Breast epithelium (tissue), 4 donors: ENCODE measurements around the gene CROCC2. TPM values are rescaled to one million over a fixed set of nuclear protein-coding genes. Genes with fewer than 3 reads are reported as not detected.

Experiments used
- DNase-seq, 2 donors: peaks; one replicate each; pipeline ENCODE4 v3.0.0-alpha.2; 2019; ENCODE audit warnings: low spot score in 2 of 2
- H3K27ac ChIP-seq, 2 donors: fragments of 200-600 bp; sonication (generic) in 1 of 2; one replicate each; pipeline ENCODE4 v1.5.1; 2016 to 2019; ENCODE audit warnings: mild to moderate bottlenecking in 1 of 2
- H3K27me3 ChIP-seq, 2 donors: fragments of 200-600 bp; sonication (generic) in 1 of 2; one replicate each; pipeline versions ENCODE4 v1.5.1 to v1.6.0; 2017 to 2019; ENCODE audit warnings: control low read depth in 1 of 2, mild to moderate bottlenecking in 1 of 2
- H3K36me3 ChIP-seq: fragments of 200-600 bp; one replicate; pipeline ENCODE4 v1.5.1; 2019
- H3K4me1 ChIP-seq, 2 donors: fragments of 200-600 bp; sonication (generic); one replicate each; pipeline ENCODE4 v1.5.1; 2016 to 2019; ENCODE audit warnings: control low read depth in 1 of 2
- H3K4me3 ChIP-seq, 3 donors: fragments of 200-600 bp; sonication (generic); 1 replicate in 2 of 3; 2 replicates in 1 of 3; pipeline ENCODE4 v1.5.1; 2016 to 2019; ENCODE audit warnings: mild to moderate bottlenecking in 3 of 3, moderate library complexity in 2 of 3
- H3K9me3 ChIP-seq, 2 donors: fragments of 200-600 bp; sonication (generic) in 1 of 2; one replicate each; pipeline ENCODE4 v1.5.1; 2016 to 2019; ENCODE audit warnings: control low read depth in 1 of 2
- POLR2A ChIP-seq: fragments of 450-650 bp; IDR thresholded peaks from one replicate; pipeline ENCODE4 v1.6.1; 2016; ENCODE audit warnings: antibody characterized with exemption, mild to moderate bottlenecking, moderate library complexity
- POLR2AphosphoS5 ChIP-seq, 3 donors: sonication (generic); formaldehyde crosslinking; IDR thresholded peaks; one replicate each; pipeline ENCODE4 v1.6.1; 2017; ENCODE audit warnings: antibody characterized with exemption in 3 of 3
- intact Hi-C: fragments of 100-400 bp; cut with DNase I; formaldehyde crosslinking; loops from one replicate; pipeline ENCODE4 v1.15.1; 2023; ENCODE audit warnings: low total_unique reads
- total RNA-seq, 3 donors: library from RNA; depleted of rRNA; stranded (reverse); fragments of >200 nt; gene quantifications; one replicate each; pipeline ENCODE4 v1.1.0, GENCODE V29; 2016
- TF ChIP-seq, protein P1 (sequence below), 3 donors: fragments of 450-650 bp; IDR thresholded peaks; one replicate each; pipeline ENCODE4 v1.5.1; 2016 to 2017; ENCODE audit warnings: antibody characterized with exemption in 3 of 3, mild to moderate bottlenecking in 3 of 3, moderate library complexity in 3 of 3

Gene CROCC2
- total RNA-seq, 3 donors from 2014 or later, result 0.33 TPM; not detected in 2

- TF ChIP-seq, protein P1, sequence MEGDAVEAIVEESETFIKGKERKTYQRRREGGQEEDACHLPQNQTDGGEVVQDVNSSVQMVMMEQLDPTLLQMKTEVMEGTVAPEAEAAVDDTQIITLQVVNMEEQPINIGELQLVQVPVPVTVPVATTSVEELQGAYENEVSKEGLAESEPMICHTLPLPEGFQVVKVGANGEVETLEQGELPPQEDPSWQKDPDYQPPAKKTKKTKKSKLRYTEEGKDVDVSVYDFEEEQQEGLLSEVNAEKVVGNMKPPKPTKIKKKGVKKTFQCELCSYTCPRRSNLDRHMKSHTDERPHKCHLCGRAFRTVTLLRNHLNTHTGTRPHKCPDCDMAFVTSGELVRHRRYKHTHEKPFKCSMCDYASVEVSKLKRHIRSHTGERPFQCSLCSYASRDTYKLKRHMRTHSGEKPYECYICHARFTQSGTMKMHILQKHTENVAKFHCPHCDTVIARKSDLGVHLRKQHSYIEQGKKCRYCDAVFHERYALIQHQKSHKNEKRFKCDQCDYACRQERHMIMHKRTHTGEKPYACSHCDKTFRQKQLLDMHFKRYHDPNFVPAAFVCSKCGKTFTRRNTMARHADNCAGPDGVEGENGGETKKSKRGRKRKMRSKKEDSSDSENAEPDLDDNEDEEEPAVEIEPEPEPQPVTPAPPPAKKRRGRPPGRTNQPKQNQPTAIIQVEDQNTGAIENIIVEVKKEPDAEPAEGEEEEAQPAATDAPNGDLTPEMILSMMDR (IDR thresholded peaks at IDR 0.05), result no peak
- TF ChIP-seq POLR2AphosphoS5 (IDR thresholded peaks at IDR 0.05) (no peak), POLR2A (no peak)
- peaks cover 0 to 5% of the 10 kb centered on the region in 2 donors for H3K27me3 ChIP-seq
- DNase-seq, result peak in 1 of 2 donors; percentile 48
- H3K27ac ChIP-seq, result peak overlapping the region in 1 of 2 donors; percentile 71
- no peak overlapping the region for H3K4me3 ChIP-seq
- intact Hi-C loops, result loop anchor here (10.0 kb wide), 1 partner anchor 77 kb away; the partner anchor contains the start of gene SNED1
- H3K36me3 ChIP-seq, result no peaks in the 10 kb centered on the region
- peaks cover 8 to 19% of the 10 kb centered on the region in 2 donors for H3K4me1 ChIP-seq
- no peaks in the 10 kb centered on the region for H3K9me3 ChIP-seq
These were observed 11.6 kb downstream of the CROCC2 start for GRCh38 chr2:240917684-240918257.

DNA sequence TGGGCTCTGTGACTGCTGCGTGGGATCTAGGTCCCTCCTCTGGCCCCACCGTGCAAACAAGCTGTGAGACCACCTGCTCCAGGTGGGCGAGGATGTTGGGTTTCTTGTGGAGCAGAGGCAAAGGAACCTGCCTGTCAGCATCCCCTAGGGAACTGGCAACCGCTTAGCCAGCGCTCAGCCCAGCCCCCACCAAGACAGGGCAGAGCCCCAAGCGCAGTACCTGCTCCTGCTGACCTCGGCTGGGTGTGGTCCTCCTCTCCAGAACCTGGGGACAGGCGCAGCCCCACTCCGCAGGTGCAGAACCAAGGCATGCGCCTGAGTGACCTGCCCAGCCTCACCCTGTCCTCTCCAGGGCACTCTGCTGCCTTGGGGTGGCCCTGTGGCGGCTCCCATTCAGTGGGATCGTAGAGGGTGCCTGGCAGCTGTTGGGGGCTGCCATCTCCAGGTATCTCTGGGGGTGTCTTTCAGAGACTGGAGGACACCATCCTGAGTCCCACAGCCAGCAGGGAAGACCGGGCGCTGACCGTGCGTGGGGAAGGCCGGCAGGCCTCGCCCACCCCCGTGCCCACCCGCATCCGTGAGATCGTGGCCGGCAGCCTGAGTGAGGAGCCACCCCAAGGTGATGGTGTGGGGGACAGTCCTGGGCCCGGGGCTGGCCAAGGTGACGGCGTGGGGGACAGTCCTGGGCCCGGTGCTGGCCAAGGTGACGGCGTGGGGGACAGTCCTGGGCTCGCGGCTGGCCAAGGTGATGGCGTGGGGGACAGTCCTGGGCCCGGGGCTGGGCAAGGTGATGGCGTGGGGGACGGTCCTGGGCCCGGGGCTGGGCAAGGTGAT, 12.3 kb downstream of the CROCC2 start:
- Histone ChIP-seq H3K36me3 (no peaks in the 10 kb centered on the region), H3K4me3 (no peak overlapping the region), H3K27ac (peak overlapping the region in 1 of 2 donors; percentile 71), H3K9me3 (no peaks in the 10 kb centered on the region), H3K27me3 (peaks cover 0 to 5% of the 10 kb centered on the region in 2 donors), H3K4me1 (peaks cover 8 to 15% of the 10 kb centered on the region in 2 donors)
- peak in 1 of 2 donors; percentile 35 for DNase-seq
- TF ChIP-seq, protein P1 (IDR thresholded peaks at IDR 0.05), result no peak
- TF ChIP-seq POLR2AphosphoS5 (IDR thresholded peaks at IDR 0.05), result no peak
- no peak for TF ChIP-seq POLR2A
- intact Hi-C loops, result loop anchor here (10.0 kb wide), 1 partner anchor 76 kb away; the partner anchor contains the start of gene SNED1

- intact Hi-C loops, result loop anchor here (10.0 kb wide), 1 partner anchor 76 kb away; the partner anchor contains the start of gene SNED1
These were observed 13.1 kb downstream of the CROCC2 start for GRCh38 chr2:240919161-240919781.

DNA sequence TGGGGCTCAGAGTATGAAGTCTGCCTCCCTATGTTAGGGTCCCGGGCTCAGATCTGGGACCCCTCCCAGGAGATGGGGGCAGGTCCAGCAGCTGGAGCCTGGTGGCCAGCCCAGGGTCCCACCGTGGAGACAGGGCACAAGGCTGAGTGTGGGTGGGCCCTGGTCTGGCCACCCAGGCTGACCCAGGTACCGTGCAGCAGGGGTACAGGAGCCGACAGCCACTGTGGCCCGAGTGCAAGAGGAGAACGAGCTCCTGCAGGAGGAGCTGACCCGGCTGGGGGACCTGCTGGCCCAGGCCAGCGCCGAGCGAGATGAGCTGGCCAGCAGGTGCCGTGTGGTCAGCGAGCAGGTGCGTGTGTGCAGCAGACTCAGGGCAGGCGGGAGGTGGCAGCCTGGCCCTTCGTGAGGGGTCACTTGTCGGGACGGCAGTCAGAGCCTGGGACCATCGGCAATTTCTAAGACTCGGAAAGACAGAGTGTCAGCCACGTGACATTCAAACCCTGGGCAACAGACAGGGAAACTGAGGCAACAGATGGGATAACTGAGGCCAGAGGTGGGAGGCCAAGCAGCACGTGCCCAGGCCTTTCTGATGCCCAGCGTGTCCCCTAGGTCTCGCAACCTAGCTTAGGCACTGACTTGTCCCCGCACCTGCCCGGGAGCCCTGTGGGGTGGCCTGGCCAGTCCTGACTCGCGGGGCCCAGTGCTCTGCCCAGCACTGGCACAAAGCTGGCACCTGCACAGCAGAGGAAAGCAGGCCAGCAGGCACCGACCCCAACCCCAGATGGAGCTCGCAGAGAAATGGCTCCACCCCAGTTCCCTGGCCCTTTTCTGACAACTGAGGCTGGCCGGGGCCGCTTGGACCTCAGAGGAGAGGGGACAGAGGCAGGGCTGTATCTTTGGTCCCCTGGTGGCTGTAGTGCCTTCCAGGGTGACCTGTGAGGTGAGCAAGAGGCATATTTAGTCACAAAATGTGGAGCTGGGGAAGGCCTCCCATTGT, 13.9 kb downstream of the CROCC2 start:
- H3K36me3 ChIP-seq, result no peaks in the 10 kb centered on the region
- TF ChIP-seq POLR2AphosphoS5 (IDR thresholded peaks at IDR 0.05) (no peak), POLR2A (no peak)
- TF ChIP-seq, protein P1 (IDR thresholded peaks at IDR 0.05), result no peak
- no peaks in the 10 kb centered on the region for H3K9me3 ChIP-seq
- H3K4me1 ChIP-seq, result peaks cover 0 to 5% of the 10 kb centered on the region in 2 donors
- H3K27ac ChIP-seq, result no peak overlapping the region
- no peak overlapping the region for H3K4me3 ChIP-seq
- DNase-seq, result peak; percentile 11 to 45
- H3K27me3 ChIP-seq, result peaks cover 0 to 5% of the 10 kb centered on the region in 2 donors
- intact Hi-C loops, result loop anchor here (10.0 kb wide), 1 partner anchor 75 kb away; the partner anchor contains the start of gene SNED1

More at GRCh38 chr2:240919161-240919781, 13.1 kb downstream of the CROCC2 start:
- no peak overlapping the region for H3K4me3 ChIP-seq
- peaks cover 5 to 8% of the 10 kb centered on the region in 2 donors for H3K4me1 ChIP-seq
- TF ChIP-seq, protein P1 (IDR thresholded peaks at IDR 0.05), result no peak
- TF ChIP-seq POLR2AphosphoS5 (IDR thresholded peaks at IDR 0.05) (no peak), POLR2A (no peak)
- no peaks in the 10 kb centered on the region for H3K36me3 ChIP-seq
- H3K27me3 ChIP-seq, result peaks cover 0 to 5% of the 10 kb centered on the region in 2 donors
- DNase-seq, result peak in 1 of 2 donors; percentile 28
- H3K9me3 ChIP-seq, result no peaks in the 10 kb centered on the region
- no peak overlapping the region for H3K27ac ChIP-seq
